Loucy (cell line): ENCODE results near the gene NCDN.

Experiments
- EZH2phosphoT487 ChIP-seq: fragments of 200-600 bp; IDR thresholded peaks from 2 replicates; pipeline ENCODE4 v1.6.1; 2018; ENCODE audit warnings: antibody characterized with exemption, mild to moderate bottlenecking, moderate library complexity, borderline replicate concordance
- TF ChIP-seq, protein P1 (sequence below): fragments of 200-600 bp; sonication (generic); conservative IDR thresholded peaks from 2 replicates; pipeline ENCODE4 v1.5.1; 2014; ENCODE audit warnings: mild to moderate bottlenecking, antibody characterized with exemption, low read length

DNA sequence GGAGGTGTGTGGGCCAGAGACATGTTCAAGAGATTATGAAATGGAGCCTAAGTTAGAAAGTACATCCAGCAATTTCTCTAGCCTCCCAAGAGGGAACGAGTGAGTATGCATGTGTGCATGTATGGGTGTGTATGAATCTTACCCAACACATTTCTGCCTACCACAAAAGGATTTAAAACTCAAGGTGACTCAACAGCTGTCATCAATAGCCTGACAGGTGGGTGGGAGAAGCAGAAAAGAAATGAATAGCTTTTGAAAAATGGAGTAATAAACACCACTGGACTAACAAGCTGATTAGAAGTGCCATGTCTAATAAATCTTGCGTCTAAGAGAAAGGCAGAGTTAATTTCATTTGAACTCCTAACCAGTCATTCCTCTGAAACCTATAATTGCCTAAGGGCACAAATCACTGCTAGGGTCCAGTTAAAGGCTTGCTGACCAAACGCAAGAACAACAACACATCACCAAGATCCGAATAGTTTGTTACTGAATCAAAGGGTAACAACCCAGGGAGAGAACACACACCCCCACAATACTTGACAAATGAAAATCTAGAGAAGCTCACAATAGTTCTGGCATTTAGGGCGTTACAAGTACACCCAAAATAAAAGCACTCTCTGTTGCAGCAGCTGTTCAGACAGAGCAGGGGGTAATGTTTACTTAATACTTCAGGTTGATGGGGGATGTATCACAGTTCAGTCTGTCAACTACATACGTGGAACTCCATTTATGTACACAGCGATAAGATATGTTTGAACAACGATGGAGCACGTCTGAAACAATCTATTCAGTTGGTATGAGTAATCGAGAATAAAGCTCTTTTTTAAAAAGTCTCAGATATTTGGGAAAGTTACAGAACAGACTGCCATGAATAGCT lies 1.8 kb upstream of the NCDN start:
- TF ChIP-seq, protein P1, sequence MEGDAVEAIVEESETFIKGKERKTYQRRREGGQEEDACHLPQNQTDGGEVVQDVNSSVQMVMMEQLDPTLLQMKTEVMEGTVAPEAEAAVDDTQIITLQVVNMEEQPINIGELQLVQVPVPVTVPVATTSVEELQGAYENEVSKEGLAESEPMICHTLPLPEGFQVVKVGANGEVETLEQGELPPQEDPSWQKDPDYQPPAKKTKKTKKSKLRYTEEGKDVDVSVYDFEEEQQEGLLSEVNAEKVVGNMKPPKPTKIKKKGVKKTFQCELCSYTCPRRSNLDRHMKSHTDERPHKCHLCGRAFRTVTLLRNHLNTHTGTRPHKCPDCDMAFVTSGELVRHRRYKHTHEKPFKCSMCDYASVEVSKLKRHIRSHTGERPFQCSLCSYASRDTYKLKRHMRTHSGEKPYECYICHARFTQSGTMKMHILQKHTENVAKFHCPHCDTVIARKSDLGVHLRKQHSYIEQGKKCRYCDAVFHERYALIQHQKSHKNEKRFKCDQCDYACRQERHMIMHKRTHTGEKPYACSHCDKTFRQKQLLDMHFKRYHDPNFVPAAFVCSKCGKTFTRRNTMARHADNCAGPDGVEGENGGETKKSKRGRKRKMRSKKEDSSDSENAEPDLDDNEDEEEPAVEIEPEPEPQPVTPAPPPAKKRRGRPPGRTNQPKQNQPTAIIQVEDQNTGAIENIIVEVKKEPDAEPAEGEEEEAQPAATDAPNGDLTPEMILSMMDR, result no peak
- TF ChIP-seq EZH2phosphoT487, result no peak
